Skin of body (tissue), 2 donors: ENCODE measurements around the gene TMEM91. TPM values are rescaled to one million over a fixed set of nuclear protein-coding genes. Genes with fewer than 3 reads are reported as not detected.

Experiments used
- DNase-seq: peaks from one replicate; lab custom pipeline; 2025; lab: John Stamatoyannopoulos, UW
- total RNA-seq: library from RNA; depleted of rRNA; stranded (reverse); fragments of >200 nt; gene quantifications from one replicate; pipeline ENCODE4 v1.2.3, GENCODE V29; 2014

Gene TMEM91
- total RNA-seq, 1 donor from 2014 or later, result 20.9 TPM

GRCh38 chr19:41410336-41411054, 34.2 kb downstream of the TMEM91 start:
- DNase-seq, result no peak

GRCh38 chr19:41411100-41411967, 35.0 kb downstream of the TMEM91 start:
- DNase-seq, result no peak

GRCh38 chr19:41411968-41412265, 35.6 kb downstream of the TMEM91 start:
- DNase-seq, result no peak

GRCh38 chr19:41412953-41413352, 36.6 kb downstream of the TMEM91 start:
- no peak for DNase-seq

GRCh38 chr19:41413947-41414346, 37.6 kb downstream of the TMEM91 start:
- DNase-seq, result no peak

- no peak for DNase-seq
These were observed 38.1 kb downstream of the TMEM91 start for GRCh38 chr19:41414461-41414860.

GRCh38 chr19:41415154-41415571, 38.8 kb downstream of the TMEM91 start:
- no peak for DNase-seq

GRCh38 chr19:41416194-41416674, 39.9 kb downstream of the TMEM91 start:
- no peak for DNase-seq

- no peak for DNase-seq
These were observed 44.0 kb downstream of the TMEM91 start for GRCh38 chr19:41420101-41420880.

- no peak for DNase-seq
These were observed 45.0 kb downstream of the TMEM91 start for GRCh38 chr19:41421314-41421713.

GRCh38 chr19:41421973-41422372, 45.6 kb downstream of the TMEM91 start:
- DNase-seq, result no peak

- no peak for DNase-seq
These were observed 46.1 kb downstream of the TMEM91 start for GRCh38 chr19:41422456-41422855.

- no peak for DNase-seq
These were observed 46.6 kb downstream of the TMEM91 start for GRCh38 chr19:41422955-41423354.

GRCh38 chr19:41424335-41425173, 48.2 kb downstream of the TMEM91 start:
- no peak for DNase-seq

- DNase-seq, result no peak
These were observed 49.1 kb downstream of the TMEM91 start for GRCh38 chr19:41425174-41426115.

GRCh38 chr19:41426116-41426841, 49.9 kb downstream of the TMEM91 start:
- no peak for DNase-seq

- peak; percentile 34 for DNase-seq
These were observed 50.8 kb downstream of the TMEM91 start, which contains the start of gene B3GNT8 for GRCh38 chr19:41426952-41427646. Gene B3GNT8, minus strand, starts transcription at chr19:41427374. Its CDS starts 596 bp downstream, at chr19:41426778.
